ENCODE data around the gene THAP6.

Gene THAP6, protein sequence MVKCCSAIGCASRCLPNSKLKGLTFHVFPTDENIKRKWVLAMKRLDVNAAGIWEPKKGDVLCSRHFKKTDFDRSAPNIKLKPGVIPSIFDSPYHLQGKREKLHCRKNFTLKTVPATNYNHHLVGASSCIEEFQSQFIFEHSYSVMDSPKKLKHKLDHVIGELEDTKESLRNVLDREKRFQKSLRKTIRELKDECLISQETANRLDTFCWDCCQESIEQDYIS

DNA sequence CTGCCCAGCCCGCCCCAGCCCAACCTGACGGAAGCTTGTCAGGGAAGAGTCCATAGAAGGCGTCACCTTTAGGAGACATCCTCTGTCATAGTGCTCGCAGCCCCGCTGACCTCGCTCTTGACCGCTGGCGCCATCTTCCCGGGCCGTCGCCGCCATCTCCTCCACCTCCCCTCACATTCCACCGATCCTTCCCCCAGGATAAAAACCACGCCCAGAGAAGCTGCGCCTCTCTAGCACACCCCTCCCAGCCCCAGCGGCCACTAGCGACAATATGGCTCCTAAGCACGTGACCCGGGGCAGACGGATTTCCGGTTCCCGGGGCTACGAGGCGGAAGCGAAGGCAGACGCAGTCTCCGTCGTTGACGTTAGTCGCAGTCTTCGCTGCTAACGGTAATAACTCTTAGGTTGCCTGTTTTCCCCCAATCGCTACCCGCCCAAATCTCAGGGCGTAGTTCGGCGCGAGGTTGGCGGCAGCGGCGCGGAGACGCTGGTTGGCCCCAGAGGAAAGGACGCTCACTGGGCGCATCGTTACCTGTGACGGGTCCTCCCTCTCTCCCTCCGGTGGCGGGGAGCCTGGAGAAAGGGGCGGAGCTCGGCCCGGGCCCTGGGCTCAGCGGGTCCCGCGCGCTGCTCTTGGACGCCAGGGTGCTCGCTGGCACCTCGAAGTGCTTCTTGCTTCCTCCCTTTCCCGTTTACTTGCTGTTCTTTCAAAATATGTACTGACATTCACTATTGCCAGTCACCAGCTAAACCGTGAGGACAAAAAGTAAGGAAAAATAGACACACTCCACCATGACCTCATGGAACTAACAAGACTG is at the start of gene THAP6, which contains the start of gene RCHY1:
TSS of gene THAP6 (plus strand) at position 343 of the 818 bp plus-strand sequence. CDS start 980 bp downstream, outside the sequence.
TSS of gene RCHY1 (minus strand) at position 273 of the 818 bp plus-strand sequence. CDS start at position 156, 117 bp downstream.
- DNase-seq (ENCODE audit: low read depth): peak; percentile 95
- peak within 1 kb of the TSS; percentile 95 for H3K4me3 ChIP-seq (ENCODE audit: low read depth, low read length)
- TF ChIP-seq, protein P1, sequence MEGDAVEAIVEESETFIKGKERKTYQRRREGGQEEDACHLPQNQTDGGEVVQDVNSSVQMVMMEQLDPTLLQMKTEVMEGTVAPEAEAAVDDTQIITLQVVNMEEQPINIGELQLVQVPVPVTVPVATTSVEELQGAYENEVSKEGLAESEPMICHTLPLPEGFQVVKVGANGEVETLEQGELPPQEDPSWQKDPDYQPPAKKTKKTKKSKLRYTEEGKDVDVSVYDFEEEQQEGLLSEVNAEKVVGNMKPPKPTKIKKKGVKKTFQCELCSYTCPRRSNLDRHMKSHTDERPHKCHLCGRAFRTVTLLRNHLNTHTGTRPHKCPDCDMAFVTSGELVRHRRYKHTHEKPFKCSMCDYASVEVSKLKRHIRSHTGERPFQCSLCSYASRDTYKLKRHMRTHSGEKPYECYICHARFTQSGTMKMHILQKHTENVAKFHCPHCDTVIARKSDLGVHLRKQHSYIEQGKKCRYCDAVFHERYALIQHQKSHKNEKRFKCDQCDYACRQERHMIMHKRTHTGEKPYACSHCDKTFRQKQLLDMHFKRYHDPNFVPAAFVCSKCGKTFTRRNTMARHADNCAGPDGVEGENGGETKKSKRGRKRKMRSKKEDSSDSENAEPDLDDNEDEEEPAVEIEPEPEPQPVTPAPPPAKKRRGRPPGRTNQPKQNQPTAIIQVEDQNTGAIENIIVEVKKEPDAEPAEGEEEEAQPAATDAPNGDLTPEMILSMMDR (IDR thresholded peaks at IDR 0.05; ENCODE audit: low read depth, low read length): no peak
- TF ChIP-seq POLR2A (IDR thresholded peaks at IDR 0.05; ENCODE audit: extremely low read depth, insufficient read length) (peak; percentile 77), MYC (IDR thresholded peaks at IDR 0.05; ENCODE audit: low read depth, low read length) (peak; percentile 82)
- TF ChIP-seq, protein P2, sequence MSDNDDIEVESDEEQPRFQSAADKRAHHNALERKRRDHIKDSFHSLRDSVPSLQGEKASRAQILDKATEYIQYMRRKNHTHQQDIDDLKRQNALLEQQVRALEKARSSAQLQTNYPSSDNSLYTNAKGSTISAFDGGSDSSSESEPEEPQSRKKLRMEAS (IDR thresholded peaks at IDR 0.05; ENCODE audit: low read depth, low read length): peak; percentile 97

DNA sequence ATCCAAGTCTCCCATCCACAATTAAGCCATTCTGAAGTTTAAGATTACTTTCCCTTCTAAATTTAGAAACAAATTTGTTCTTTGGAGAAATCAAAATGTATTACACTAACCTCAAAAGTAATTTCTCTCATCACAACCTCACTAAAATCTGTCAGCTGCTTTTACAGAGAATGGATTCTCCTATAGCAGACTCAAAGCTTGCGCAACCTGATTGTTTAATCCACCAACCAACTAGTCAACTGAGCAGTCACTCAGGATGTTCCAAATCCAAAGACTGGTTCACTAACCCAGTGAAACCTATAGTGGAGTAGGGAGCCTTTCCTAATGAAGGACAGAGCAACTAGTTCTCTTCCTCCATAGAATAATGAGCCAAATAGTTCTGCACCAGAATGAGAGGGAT is 44.4 kb upstream of the THAP6 start:
- TF ChIP-seq MYC (IDR thresholded peaks at IDR 0.05; ENCODE audit: low read depth, low read length): no peak
- no peak for TF ChIP-seq POLR2A (IDR thresholded peaks at IDR 0.05; ENCODE audit: extremely low read depth, insufficient read length)
- TF ChIP-seq, protein P1 (IDR thresholded peaks at IDR 0.05; ENCODE audit: low read depth, low read length): no peak
- TF ChIP-seq, protein P2 (IDR thresholded peaks at IDR 0.05; ENCODE audit: low read depth, low read length): no peak
- H3K4me3 ChIP-seq (ENCODE audit: low read depth, low read length): no peak overlapping the region
- DNase-seq (ENCODE audit: low read depth): no peak

DNA sequence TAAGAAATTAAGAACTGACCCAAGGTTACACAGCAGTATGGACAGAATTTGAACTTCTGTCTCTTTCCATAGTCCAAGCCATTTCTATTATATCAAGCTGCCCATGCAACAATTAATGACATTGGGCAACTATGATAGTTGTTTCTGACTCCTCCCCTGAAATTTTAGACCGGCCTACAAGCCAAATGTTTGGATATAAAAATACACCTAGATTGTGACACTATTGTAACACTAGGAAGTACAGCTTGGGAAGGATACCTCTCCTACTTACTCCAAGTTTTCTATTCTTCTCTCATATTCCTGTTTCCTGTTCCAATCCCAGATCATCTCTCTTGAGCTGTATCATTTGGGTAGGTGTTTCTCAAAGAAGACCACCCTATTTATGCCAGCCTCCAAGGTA is 43.5 kb upstream of the THAP6 start:
- no peak for DNase-seq (ENCODE audit: low read depth)
- TF ChIP-seq MYC (IDR thresholded peaks at IDR 0.05; ENCODE audit: low read depth, low read length) (no peak), POLR2A (IDR thresholded peaks at IDR 0.05; ENCODE audit: extremely low read depth, insufficient read length) (no peak)
- TF ChIP-seq, protein P1 (IDR thresholded peaks at IDR 0.05; ENCODE audit: low read depth, low read length): no peak
- TF ChIP-seq, protein P2 (IDR thresholded peaks at IDR 0.05; ENCODE audit: low read depth, low read length): no peak
- no peak overlapping the region for H3K4me3 ChIP-seq (ENCODE audit: low read depth, low read length)

DNA sequence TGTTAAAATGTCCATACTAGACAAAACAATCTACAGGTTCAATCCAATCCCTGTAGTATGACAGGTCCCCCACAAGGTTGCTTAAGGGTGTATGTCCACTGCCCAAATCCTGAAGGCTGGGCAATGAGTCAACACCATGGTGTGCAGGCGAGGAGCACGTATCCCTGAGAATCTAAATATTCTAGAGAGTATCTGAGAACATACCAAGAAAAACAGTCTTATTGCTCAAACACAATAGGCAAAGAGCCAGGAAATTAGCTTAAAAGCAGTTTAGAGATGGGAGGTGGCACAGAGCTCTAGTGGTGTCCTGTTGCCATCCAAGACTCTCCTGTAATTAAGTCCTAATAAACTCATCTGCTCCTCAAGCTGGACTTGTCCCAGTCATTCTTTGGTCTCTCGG is 37.1 kb upstream of the THAP6 start:
- DNase-seq (ENCODE audit: low read depth): no peak
- no peak overlapping the region for H3K4me3 ChIP-seq (ENCODE audit: low read depth, low read length)
- TF ChIP-seq MYC (IDR thresholded peaks at IDR 0.05; ENCODE audit: low read depth, low read length) (no peak), POLR2A (IDR thresholded peaks at IDR 0.05; ENCODE audit: extremely low read depth, insufficient read length) (no peak)
- TF ChIP-seq, protein P1 (IDR thresholded peaks at IDR 0.05; ENCODE audit: low read depth, low read length): no peak
- TF ChIP-seq, protein P2 (IDR thresholded peaks at IDR 0.05; ENCODE audit: low read depth, low read length): no peak

DNA sequence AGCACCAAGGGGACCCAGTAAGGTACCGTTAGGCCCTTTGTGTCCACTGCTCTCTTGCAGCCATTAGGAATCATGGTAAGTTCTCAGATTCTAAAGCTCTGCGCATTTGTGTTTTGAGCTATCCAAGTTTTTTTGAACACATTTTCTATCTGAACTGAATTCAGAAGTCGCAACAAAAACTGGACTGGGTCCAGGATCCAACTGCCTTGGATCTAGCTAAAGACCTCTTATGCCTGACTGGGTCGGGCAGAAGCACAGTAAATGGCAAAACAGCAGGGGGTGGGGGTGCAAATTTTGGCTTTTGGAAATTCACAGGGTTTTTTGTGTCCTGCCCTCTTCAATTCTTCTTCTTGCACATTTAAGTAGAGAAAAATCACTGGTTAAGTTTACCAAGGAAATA is 30.1 kb upstream of the THAP6 start:
- no peak for DNase-seq (ENCODE audit: low read depth)
- no peak overlapping the region for H3K4me3 ChIP-seq (ENCODE audit: low read depth, low read length)
- no peak for TF ChIP-seq MYC (IDR thresholded peaks at IDR 0.05; ENCODE audit: low read depth, low read length)
- TF ChIP-seq, protein P2 (IDR thresholded peaks at IDR 0.05; ENCODE audit: low read depth, low read length): no peak
- no peak for TF ChIP-seq POLR2A (IDR thresholded peaks at IDR 0.05; ENCODE audit: extremely low read depth, insufficient read length)
- TF ChIP-seq, protein P1 (IDR thresholded peaks at IDR 0.05; ENCODE audit: low read depth, low read length): no peak
